ENCODE results near the gene MBIP.

DNA sequence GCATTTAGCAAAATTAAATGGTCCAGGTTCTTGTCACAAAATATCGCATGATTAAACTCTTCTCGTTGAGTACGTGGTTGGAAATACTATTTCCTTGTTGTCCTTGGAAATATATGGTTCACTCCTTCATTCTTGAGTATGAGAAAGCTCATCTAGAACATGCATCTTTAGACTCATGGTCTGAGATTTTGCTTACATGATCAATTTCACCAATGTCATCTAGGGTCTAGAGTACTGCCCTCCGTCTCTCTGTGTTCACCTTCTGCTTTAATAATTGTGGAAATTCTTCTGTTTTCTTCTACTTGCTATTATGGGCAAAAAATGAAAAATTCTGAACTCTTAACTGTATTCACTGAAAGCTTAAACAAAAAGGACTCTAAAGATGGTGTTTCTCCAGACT, 25.9 kb downstream of the MBIP start:
- TF ChIP-seq POLR2AphosphoS5 (IDR thresholded peaks at IDR 0.05; ENCODE audit: low read depth, low read length) (no peak), CTCF (IDR thresholded peaks at IDR 0.05) (no peak), REST (IDR thresholded peaks at IDR 0.05; ENCODE audit: insufficient read depth in 1 of 2, low read depth in 2 of 2, low read length in 1 of 2) (no peak), SIN3A (IDR thresholded peaks at IDR 0.05; ENCODE audit: borderline replicate concordance, insufficient read depth, low read depth, low read length) (no peak)
